Measurements from ENCODE around the gene SPACA4. TPM values are rescaled to one million over a fixed set of nuclear protein-coding genes. Genes with fewer than 3 reads are reported as not detected.
A peak's percentile ranks its signal among the peaks of the same experiment; 100 is the strongest.

Gene SPACA4
- total and polyA plus RNA-seq, 9 of the 15 experiments (the other 6 are each of a cell fraction or from before 2014, with no cell fraction given), result not detected

DNA sequence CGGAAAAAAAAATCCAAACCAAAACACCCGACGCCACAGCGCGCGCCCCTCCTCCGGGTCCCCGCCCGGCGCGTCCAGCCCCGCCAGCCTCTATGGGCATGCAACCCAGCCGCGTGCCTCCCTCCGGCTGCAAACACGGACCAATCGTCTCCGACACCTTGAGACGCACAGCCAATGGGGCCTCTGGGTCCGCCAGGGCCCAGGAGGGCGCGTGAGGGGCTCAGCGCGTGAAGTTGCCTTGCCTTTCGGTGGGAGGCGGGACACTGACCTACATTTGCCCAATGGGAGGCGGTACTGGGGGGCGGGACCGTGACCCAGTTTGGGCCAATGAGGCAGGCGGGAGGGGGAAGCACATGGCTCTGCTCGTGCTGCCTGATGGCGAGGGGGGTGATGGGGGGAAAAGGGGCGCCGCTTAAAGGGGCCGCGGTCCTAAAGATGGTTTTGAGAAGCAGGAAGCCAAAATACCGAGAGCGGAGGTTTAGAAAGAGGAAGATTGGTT is 31.0 kb downstream of the SPACA4 start (continued):
- TF ChIP-seq, protein P1, sequence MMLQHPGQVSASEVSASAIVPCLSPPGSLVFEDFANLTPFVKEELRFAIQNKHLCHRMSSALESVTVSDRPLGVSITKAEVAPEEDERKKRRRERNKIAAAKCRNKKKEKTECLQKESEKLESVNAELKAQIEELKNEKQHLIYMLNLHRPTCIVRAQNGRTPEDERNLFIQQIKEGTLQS (IDR thresholded peaks at IDR 0.05), result no peak
- TF ChIP-seq, protein P1 (CRISPR knock-in tag; conservative IDR thresholded peaks at IDR 0.05), result 0 out of 2 replicates have a peak, but pooled peaks have one; percentile 67
- TF ChIP-seq, protein P2, sequence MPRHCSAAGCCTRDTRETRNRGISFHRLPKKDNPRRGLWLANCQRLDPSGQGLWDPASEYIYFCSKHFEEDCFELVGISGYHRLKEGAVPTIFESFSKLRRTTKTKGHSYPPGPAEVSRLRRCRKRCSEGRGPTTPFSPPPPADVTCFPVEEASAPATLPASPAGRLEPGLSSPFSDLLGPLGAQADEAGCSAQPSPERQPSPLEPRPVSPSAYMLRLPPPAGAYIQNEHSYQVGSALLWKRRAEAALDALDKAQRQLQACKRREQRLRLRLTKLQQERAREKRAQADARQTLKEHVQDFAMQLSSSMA (CRISPR knock-in tag; IDR thresholded peaks at IDR 0.05), result no peak
- TF ChIP-seq ZNF133 (CRISPR knock-in tag; IDR thresholded peaks at IDR 0.05) (no peak), NRF1 (conservative IDR thresholded peaks at IDR 0.05 in 1 of 2, IDR thresholded peaks at IDR 0.05 in 1 of 2) (peak; percentile 82 to 86), OTX1 (CRISPR knock-in tag; IDR thresholded peaks at IDR 0.05) (no peak), RNF2 (IDR thresholded peaks at IDR 0.05) (peak; percentile 80), CBX1 (IDR thresholded peaks at IDR 0.05; ENCODE audit: low read depth) (no peak), PTTG1 (tag; IDR thresholded peaks at IDR 0.05; ENCODE audit: low read depth) (no peak), FOXA3 (CRISPR knock-in tag; conservative IDR thresholded peaks at IDR 0.05 in 1 of 2, IDR thresholded peaks at IDR 0.05 in 1 of 2) (peak in 1 of 2 experiments; percentile 95; a peak in 1 of 4 replicates), MEF2D (tag; conservative IDR thresholded peaks at IDR 0.05; ENCODE audit: low read depth) (0 out of 2 replicates have a peak, but pooled peaks have one; percentile 26), SNRNP70 (optimal IDR thresholded peaks at IDR 0.05; ENCODE audit: low read depth, low read length) (no peak), PCBP2 (IDR thresholded peaks at IDR 0.05; ENCODE audit: low read depth, low read length, poor library complexity, severe bottlenecking) (no peak), E2F3 (CRISPR knock-in tag; IDR thresholded peaks at IDR 0.05) (no peak), SREBF2 (CRISPR knock-in tag; IDR thresholded peaks at IDR 0.05) (no peak), FOXJ2 (tag; IDR thresholded peaks at IDR 0.05) (peak; percentile 37; the same call in 1 of the 2 replicates), FIP1L1 (IDR thresholded peaks at IDR 0.05; ENCODE audit: low read depth, low read length, poor library complexity, severe bottlenecking) (peak; percentile 71), TOE1 (IDR thresholded peaks at IDR 0.05; ENCODE audit: borderline replicate concordance) (peak; percentile 92), TOE1 (CRISPR knock-in tag; IDR thresholded peaks at IDR 0.05; ENCODE audit: borderline replicate concordance, low read depth) (no peak), ZNF239 (CRISPR knock-in tag; IDR thresholded peaks at IDR 0.05) (no peak), ZNF212 (CRISPR knock-in tag; IDR thresholded peaks at IDR 0.05) (no peak), GABPA (tag; conservative IDR thresholded peaks at IDR 0.05; ENCODE audit: low read depth) (no peak; the same call in 1 of the 2 replicates), TEAD4 (IDR thresholded peaks at IDR 0.05; ENCODE audit: low read length) (no peak), TEAD4 (CRISPR knock-in tag; IDR thresholded peaks at IDR 0.05; ENCODE audit: borderline replicate concordance) (peak; percentile 98), PML (IDR thresholded peaks at IDR 0.05; ENCODE audit: low read length) (no peak), STAG1 (CRISPR knock-in tag; IDR thresholded peaks at IDR 0.05; ENCODE audit: borderline replicate concordance) (no peak), ZKSCAN3 (CRISPR knock-in tag; IDR thresholded peaks at IDR 0.05) (no peak), HDAC2 (IDR thresholded peaks at IDR 0.05) (peak; percentile 11; the same call in 1 of the 2 replicates)
- TF ChIP-seq, protein P3, sequence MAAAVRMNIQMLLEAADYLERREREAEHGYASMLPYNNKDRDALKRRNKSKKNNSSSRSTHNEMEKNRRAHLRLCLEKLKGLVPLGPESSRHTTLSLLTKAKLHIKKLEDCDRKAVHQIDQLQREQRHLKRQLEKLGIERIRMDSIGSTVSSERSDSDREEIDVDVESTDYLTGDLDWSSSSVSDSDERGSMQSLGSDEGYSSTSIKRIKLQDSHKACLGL (CRISPR knock-in tag; IDR thresholded peaks at IDR 0.05; ENCODE audit: borderline replicate concordance, poor library complexity, severe bottlenecking), result no peak
- TF ChIP-seq, protein P4, sequence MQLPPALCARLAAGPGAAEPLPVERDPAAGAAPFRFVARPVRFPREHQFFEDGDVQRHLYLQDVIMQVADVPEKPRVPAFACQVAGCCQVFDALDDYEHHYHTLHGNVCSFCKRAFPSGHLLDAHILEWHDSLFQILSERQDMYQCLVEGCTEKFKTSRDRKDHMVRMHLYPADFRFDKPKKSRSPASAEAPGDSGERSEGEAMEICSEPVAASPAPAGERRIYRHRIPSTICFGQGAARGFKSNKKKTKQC (CRISPR knock-in tag; IDR thresholded peaks at IDR 0.05), result peak; percentile 99
